ENCODE data around the gene CHAF1B.

The CHAF1B gene

GRCh38 chr21:36428761-36429432, 43.7 kb downstream of the CHAF1B start:
- no peak for DNase-seq (ENCODE audit: low read depth)

DNA sequence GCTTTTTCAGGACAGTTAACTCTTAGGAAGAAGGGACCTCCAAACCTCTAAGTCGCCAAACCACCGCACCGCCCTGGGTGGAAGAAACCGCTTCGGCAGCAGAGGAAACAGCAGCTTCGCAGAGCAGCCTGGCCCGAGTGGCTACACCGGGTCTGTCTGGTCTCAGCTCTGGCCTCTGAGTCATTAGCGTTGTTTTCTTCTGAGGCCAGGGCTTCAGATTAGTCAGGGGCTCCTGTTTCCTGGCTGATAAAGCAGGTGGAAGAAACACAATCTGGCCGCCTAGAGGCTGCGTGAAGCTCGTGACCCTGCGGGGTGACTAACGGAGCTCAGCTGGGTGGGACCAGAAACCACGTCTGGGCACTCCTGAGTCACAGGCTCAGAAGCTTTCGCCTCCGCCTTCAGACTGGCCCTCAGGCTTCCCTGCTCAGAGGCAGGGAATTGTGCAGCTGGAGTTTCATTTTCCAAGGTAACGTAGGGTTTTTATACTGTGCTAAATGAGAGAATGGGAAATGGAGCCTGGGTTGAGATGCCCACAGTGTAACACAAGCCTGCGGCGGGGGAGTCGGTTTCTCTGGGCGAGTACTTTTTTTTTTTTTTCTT, 44.9 kb downstream of the CHAF1B start:
- peak; percentile 31 for DNase-seq (ENCODE audit: low read depth)

DNA sequence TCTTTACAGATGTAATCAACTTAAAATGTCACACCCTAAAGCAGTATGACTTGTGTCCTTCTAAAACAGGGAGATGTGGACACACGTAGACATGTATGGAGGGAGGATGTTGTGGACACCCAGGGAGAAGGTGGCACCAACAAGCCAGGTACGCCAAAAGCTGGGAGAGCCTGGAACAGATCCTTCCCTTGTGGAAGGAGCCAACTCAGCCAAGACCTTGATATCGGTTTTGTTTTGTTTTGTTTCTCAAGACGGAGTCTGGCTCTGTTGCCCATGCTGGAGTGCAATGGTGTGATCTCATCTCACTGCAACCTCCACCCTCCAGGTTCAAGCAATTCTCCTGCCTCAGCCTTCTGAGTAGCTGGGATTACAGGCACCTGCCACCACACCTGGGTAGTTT, 45.6 kb downstream of the CHAF1B start:
- no peak for DNase-seq (ENCODE audit: low read depth)

- DNase-seq (ENCODE audit: low read depth): no peak
These were observed 46.1 kb downstream of the CHAF1B start for GRCh38 chr21:36431252-36431651.

DNA sequence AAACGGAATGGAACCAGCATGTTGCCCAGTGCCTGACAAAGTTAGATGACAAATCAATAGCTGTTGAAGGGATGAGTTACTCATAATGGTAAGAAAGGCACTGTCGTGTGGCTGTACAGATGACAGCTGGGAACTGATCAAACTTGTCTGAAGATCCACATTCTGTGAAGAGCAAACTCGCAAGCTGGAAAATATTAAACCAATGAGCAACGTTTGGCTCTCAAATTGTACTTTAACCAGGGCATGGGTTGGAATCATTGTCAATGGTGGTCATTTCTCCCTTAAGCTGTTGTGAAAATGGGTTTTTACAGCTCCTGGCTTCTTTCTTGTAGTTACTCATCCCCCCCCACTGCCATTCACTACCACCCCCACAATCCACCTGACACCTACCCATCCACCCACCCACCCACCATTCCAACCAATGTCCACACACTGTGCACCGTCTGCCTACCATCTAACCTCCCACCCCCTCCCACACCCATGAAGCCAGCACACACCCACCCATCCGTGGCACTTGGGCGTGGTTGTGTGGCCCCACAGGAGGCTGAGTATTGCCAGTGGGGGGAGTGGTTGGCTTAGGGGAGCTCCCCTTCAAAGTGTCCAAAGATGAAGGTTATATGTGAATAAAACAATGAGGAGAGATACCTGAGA, 48.0 kb downstream of the CHAF1B start:
- no peak for DNase-seq (ENCODE audit: low read depth)

DNA sequence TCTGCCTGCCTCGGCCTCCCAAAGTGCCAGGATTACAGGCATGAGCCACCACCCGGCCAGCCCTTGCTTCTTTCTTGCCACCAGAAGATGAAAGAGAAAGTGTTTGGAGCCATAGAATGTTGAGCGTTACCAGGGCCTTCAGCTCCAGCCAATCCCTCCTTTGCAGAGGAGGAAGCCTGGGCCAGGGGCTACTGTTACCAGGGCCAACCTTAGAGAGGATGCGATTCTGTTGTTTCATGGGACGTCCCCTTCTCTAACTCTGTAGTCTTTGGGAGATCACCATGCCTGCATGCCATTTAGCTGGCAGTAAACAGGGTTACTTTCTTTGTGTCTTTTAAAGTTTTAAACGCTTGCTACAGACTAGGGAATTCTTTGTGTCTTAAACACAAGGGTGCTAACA, 49.0 kb downstream of the CHAF1B start:
- no peak for DNase-seq (ENCODE audit: low read depth)

- no peak for DNase-seq (ENCODE audit: low read depth)
These were observed 51.9 kb downstream of the CHAF1B start for GRCh38 chr21:36436829-36437744.

GRCh38 chr21:36437745-36438128, 52.5 kb downstream of the CHAF1B start:
- DNase-seq (ENCODE audit: low read depth): no peak

GRCh38 chr21:36441715-36442114, 56.5 kb downstream of the CHAF1B start:
- no peak for DNase-seq (ENCODE audit: low read depth)

- no peak for DNase-seq (ENCODE audit: low read depth)
These were observed 61.1 kb downstream of the CHAF1B start for GRCh38 chr21:36446301-36446700.

DNA sequence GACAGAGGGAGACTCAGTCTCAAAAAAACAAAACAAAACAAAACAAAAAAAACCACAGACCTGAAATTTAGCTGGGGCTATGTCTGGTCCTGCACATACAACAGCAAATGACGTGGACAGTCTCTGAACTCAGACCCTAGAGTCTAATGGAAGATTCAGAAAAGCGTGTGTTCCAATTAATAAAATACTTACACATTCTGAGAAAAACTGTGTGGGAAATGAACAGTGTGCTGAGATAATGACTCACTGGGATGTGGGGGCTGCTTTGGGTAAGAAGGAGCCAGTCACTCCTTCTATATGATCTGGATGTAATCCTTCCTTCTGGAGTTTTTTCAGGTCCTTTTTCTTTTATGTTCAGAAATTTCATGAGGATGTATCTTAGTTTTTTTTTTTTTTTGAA, 65.3 kb downstream of the CHAF1B start:
- no peak for DNase-seq (ENCODE audit: low read depth)

DNA sequence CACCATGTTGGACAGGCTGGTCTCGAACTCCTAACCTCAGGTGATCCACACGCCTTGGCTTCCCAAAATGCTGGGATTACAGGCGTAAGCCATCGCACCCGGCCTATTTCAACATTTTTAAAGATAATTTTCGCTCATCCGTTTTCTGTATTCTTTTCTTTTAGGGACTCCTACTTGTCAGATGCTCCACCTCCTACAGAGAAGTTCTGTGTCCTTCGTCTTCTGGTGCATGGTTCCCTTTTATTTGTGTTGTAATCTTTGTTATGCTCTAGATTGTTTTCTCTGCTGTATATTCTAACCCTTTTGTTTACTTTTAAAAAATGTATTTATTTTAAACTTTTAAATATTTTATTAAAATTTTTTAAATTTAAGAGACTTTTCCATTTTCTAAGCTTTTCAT, 66.3 kb downstream of the CHAF1B start:
- no peak for DNase-seq (ENCODE audit: low read depth)

GRCh38 chr21:36452281-36452825, 67.2 kb downstream of the CHAF1B start:
- DNase-seq (ENCODE audit: low read depth): no peak

DNA sequence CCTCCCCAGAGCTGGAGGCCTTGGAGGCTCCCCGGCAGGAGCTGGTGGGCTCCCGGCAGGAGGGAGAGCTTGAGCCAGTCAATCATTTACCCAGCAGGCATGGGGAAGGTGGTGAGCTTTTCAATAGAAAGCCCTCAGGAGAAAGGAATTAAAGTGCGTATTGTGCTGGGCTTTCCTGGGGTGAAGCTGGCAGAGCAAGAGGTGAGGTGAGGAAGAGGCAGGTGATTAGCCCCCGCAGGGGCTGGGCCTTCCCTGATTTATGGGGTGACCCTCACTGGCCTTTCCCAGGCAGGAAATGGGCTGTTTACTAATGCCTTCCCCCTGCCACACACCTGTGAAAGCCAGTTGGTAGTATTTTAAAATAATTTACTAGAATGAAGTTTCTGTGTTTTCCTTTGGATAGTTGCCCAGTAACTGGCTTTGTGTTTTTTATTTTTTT, 68.9 kb downstream of the CHAF1B start:
- no peak for DNase-seq (ENCODE audit: low read depth)

DNA sequence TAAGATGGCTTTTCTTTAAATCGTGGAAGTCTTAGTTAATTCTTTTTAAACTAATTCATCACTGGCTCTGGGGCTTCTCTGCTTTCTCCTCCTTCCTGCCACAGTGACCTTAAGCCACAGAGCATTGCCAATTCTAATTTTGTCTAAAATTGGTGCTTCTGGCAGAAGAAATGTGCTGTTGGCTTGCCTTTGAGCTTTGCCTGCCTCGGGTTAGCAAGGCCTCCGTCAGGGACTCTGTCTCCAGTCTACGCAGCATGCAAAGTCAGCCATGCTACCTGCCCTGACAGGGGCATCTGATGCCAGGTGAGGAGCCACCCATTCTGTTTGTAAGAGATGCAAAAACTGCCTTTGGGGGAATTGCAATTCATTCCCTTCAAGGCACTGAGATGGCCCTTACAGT, 69.5 kb downstream of the CHAF1B start:
- no peak for DNase-seq (ENCODE audit: low read depth)

DNA sequence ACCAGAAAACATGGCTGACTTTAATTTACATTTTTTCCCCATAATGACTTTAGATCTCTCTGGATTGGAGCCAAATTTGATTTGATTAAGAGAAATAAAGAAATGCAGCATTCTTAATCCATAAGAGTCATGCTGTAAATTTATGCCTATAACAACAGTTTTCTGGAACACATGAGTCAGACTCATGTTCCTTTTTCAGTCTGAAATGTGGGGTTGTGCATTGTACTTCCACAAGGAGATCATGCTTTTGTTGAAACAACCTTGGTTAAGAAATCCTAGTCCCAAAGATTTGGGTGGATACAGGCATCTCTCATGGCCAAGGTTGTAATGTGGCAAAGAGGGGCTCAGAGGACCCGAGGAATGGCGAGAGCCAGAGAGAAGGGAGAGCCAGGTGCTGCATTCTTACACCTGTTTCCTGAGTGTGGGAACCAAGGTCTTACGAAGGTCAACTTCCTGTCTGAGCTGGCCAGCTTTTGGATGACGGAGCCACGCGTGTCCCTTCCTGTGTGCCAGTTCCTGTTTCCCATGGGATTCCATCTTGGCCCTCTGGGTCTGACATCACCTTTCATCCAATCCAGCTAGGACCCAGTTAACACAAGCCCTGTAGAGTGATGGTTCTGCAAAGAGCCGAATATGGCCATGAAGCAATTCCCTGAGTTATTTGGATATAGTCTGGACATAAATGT, 71.7 kb downstream of the CHAF1B start:
- no peak for DNase-seq (ENCODE audit: low read depth)

DNA sequence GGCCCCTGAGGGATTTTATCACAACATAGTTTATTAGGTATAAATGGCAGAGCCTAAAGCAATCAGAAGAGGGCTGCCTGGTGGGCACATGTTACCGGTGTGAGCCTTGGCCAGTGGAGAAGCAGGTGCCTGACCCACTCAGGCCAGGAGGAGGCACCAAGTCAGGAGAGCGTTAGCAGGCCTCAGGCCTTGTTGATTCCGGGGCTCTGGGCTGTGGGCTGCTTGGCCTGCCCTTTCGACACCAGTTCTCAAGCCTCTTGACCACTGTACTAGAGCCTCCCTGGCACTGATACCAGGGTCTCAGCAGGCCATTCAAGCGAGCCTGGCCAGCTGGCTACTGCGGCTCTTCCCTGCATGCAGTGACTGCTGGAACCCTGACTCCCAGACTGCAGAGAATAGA, 73.9 kb downstream of the CHAF1B start:
- DNase-seq (ENCODE audit: low read depth): no peak

DNA sequence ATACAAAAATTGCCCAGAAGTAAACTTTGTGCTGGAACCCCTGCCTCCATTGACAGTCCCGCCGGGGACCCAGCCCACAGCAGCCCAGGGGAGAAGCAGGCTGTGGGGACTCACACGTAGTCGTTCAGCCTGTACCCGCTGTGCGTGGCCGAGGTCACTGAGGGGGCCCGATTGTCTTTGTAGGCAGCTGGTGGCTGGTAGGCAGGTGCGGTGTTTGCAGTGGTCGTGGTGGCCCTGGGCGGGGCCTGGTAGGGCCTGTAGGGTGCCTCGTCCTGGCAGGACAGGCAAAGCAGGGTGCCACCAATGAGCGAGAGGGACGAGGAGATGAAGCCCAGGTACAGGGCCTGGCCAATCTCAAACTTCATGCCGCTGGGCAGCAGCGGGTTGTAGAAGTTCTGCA, 75.7 kb downstream of the CHAF1B start:
- DNase-seq (ENCODE audit: low read depth): no peak

- no peak for DNase-seq (ENCODE audit: low read depth)
These were observed 76.2 kb downstream of the CHAF1B start for GRCh38 chr21:36461277-36461917.

DNA sequence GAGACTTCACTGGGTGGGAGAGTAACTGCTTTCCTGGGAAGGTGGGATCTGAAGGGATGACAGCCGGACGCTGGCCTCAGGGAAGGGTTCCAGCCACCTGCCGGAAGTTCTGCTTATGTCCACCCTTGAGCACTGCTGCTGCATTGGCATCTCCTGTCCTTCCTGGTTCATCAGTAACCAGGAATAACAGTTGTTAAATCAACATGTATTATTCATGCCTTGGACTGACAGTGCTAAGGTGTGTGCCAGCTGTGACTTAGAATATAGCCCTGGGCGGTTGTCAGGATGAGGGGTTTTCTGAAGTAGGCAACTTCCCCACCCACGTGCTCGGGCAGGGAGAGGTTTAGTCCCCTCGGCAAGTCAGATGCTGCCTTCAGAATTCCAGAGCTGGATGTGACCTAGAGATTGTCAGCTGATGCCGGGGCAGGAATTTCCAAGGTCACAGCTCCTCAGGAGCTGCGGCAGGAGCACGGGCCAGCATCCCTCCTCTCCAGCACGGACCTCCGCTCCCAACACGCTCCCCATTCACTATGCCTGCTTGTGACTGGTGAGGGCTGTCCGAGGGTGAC, 76.8 kb downstream of the CHAF1B start:
- no peak for DNase-seq (ENCODE audit: low read depth)

DNA sequence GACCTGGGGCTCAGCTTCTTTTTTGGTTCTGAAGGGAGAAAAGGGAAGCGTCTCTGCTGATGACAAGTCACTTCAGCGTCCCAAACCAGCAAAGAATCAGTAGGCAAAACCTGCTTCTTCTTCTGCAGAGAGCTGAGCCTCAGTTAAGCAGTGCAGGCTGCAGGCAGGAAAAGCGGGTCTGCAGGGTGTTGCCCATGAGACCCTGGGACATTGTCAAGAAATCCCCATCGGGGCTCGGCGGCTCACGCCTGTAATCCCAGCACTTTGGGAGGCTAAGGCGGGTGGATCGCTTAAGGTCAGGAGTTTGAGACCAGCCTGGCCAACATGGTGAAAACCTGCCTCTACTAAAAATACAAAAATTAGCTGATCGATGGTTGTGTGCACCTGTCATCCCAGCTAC, 78.0 kb downstream of the CHAF1B start:
- no peak for DNase-seq (ENCODE audit: low read depth)
